ENCODE results near the gene PTGDS. TPM values are rescaled to one million over a fixed set of nuclear protein-coding genes. Genes with fewer than 3 reads are reported as not detected.

PTGDS gene
- total RNA-seq, 1 donor from 2014 or later: not detected

DNA sequence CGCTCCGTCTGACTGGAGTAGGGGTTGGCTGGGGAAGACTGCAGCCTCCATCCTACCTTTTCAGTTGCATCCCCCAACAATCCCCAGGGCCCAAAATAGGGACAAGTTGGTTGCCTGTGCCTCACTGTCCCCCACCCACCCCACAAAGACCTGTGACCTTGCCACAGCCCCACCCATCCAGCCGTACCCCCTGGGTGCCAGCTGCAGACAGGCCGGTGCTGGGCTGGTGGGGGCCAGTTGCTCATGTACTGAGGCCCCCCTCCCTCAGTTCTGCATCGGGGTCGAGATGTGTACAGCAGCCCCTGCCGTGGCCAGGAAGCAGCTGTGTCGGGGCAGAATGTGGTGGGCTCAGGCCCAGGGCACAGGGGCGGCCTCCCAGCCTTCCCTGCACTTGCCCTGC, 5.9 kb downstream of the PTGDS start:
- no peak for DNase-seq
- TF ChIP-seq, protein P1, sequence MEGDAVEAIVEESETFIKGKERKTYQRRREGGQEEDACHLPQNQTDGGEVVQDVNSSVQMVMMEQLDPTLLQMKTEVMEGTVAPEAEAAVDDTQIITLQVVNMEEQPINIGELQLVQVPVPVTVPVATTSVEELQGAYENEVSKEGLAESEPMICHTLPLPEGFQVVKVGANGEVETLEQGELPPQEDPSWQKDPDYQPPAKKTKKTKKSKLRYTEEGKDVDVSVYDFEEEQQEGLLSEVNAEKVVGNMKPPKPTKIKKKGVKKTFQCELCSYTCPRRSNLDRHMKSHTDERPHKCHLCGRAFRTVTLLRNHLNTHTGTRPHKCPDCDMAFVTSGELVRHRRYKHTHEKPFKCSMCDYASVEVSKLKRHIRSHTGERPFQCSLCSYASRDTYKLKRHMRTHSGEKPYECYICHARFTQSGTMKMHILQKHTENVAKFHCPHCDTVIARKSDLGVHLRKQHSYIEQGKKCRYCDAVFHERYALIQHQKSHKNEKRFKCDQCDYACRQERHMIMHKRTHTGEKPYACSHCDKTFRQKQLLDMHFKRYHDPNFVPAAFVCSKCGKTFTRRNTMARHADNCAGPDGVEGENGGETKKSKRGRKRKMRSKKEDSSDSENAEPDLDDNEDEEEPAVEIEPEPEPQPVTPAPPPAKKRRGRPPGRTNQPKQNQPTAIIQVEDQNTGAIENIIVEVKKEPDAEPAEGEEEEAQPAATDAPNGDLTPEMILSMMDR (IDR thresholded peaks at IDR 0.05; ENCODE audit: partially characterized antibody, unreplicated experiment): no peak
- Mint-ChIP-seq H3K4me3 (ENCODE audit: unreplicated experiment) (no peak overlapping the region), H3K36me3 (ENCODE audit: unreplicated experiment) (no peaks in the 10 kb centered on the region), H3K9me3 (ENCODE audit: unreplicated experiment) (peaks cover 10% of the 10 kb centered on the region), H3K4me1 (ENCODE audit: low read depth, unreplicated experiment) (peaks cover 4% of the 10 kb centered on the region), H3K27ac (ENCODE audit: unreplicated experiment) (no peak overlapping the region), H3K27me3 (ENCODE audit: unreplicated experiment) (peaks cover 14% of the 10 kb centered on the region)

GRCh38 chr9:136983656-136984314, 6.5 kb downstream of the PTGDS start:
- peaks cover 14% of the 10 kb centered on the region for H3K27me3 Mint-ChIP-seq (ENCODE audit: unreplicated experiment)

DNA sequence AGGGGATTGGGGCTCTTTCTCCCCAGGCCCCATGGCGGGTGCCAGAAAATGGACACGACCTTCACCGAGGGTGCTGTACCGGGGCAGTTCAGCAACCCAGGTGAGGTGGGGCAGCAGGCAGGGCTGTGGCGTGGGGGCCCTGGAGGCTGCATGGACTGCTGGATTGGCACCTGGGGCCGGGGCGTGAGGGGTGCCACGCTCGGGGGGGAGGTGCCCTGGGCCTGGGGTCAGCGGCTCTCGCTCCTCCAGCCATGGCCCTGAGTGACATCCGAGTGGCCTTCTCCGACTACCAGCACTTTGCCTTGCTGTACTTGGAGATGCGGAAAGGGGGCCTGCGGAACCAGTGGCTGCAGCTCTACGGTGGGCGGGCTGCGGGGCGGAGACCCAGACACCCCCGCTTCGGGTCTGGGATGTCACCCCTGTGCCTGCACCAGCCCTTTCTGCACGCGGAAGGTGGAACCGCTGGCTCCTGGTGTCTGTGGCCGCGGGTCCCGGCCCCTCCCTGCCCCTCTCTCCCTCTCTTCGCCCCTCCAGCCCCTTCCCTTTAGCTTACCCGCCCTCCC, 7.2 kb downstream of the PTGDS start:
- Mint-ChIP-seq H3K27me3 (ENCODE audit: unreplicated experiment) (peaks cover 18% of the 10 kb centered on the region), H3K9me3 (ENCODE audit: unreplicated experiment) (peaks cover 10% of the 10 kb centered on the region), H3K4me3 (ENCODE audit: unreplicated experiment) (no peak overlapping the region), H3K4me1 (ENCODE audit: low read depth, unreplicated experiment) (peaks cover 4% of the 10 kb centered on the region), H3K36me3 (ENCODE audit: unreplicated experiment) (no peaks in the 10 kb centered on the region), H3K27ac (ENCODE audit: unreplicated experiment) (no peak overlapping the region)
- DNase-seq: peak; percentile 21
- TF ChIP-seq, protein P1 (IDR thresholded peaks at IDR 0.05; ENCODE audit: partially characterized antibody, unreplicated experiment): no peak

More at GRCh38 chr9:136983656-136984314, 6.5 kb downstream of the PTGDS start:
- Mint-ChIP-seq H3K9me3 (ENCODE audit: unreplicated experiment) (peaks cover 10% of the 10 kb centered on the region), H3K27ac (ENCODE audit: unreplicated experiment) (no peak overlapping the region), H3K4me1 (ENCODE audit: low read depth, unreplicated experiment) (peaks cover 4% of the 10 kb centered on the region), H3K4me3 (ENCODE audit: unreplicated experiment) (peak overlapping the region; percentile 43), H3K36me3 (ENCODE audit: unreplicated experiment) (no peaks in the 10 kb centered on the region)
- peak; percentile 51 for DNase-seq
- TF ChIP-seq, protein P1 (IDR thresholded peaks at IDR 0.05; ENCODE audit: partially characterized antibody, unreplicated experiment): no peak

DNA sequence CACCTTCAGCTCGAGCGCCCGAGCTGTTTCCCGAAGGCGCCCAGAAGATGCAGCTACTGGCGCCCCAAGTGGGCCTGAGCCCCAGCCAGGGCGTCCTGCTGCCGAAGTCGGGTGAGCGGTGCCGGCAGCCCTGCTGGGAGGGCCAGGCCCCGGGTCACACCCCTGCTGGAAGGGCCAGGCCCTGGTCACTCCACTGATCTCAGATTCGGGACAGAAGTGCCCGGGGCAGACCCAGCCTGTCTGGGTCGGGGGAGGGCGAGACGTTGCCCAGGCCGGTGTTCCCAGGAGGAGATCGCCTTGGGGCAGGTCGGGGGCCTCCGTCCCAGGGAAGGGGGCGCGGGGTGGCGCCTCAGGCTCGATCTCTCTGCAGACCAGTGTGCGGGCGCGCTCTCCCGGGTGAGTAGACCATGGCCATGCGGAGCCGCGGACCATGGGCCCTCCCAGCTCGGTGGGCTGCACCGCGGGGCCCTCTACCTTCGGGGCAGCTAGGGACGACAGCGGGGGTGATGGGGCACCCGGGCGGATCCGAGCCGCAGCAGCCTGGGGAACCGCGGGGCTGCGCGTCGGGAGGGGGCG, 7.8 kb downstream of the PTGDS start:
- DNase-seq: peak; percentile 24
- H3K4me1 Mint-ChIP-seq (ENCODE audit: low read depth, unreplicated experiment): peaks cover 4% of the 10 kb centered on the region
- no peaks in the 10 kb centered on the region for H3K36me3 Mint-ChIP-seq (ENCODE audit: unreplicated experiment)
- no peak overlapping the region for H3K4me3 Mint-ChIP-seq (ENCODE audit: unreplicated experiment)
- H3K27me3 Mint-ChIP-seq (ENCODE audit: unreplicated experiment): peaks cover 18% of the 10 kb centered on the region
- H3K9me3 Mint-ChIP-seq (ENCODE audit: unreplicated experiment): peaks cover 10% of the 10 kb centered on the region
- no peak overlapping the region for H3K27ac Mint-ChIP-seq (ENCODE audit: unreplicated experiment)
- TF ChIP-seq, protein P1 (IDR thresholded peaks at IDR 0.05; ENCODE audit: partially characterized antibody, unreplicated experiment): no peak

- H3K4me3 Mint-ChIP-seq (ENCODE audit: unreplicated experiment): no peak overlapping the region
- peaks cover 5% of the 10 kb centered on the region for H3K36me3 Mint-ChIP-seq (ENCODE audit: unreplicated experiment)
- no peak overlapping the region for H3K27ac Mint-ChIP-seq (ENCODE audit: unreplicated experiment)
- DNase-seq: peak; percentile 22
- peaks cover 5% of the 10 kb centered on the region for H3K4me1 Mint-ChIP-seq (ENCODE audit: low read depth, unreplicated experiment)
- TF ChIP-seq, protein P1 (IDR thresholded peaks at IDR 0.05; ENCODE audit: partially characterized antibody, unreplicated experiment): no peak
- H3K9me3 Mint-ChIP-seq (ENCODE audit: unreplicated experiment): peaks cover 11% of the 10 kb centered on the region
- H3K27me3 Mint-ChIP-seq (ENCODE audit: unreplicated experiment): peaks cover 23% of the 10 kb centered on the region
Measured at GRCh38 chr9:136985853-136986252, 8.5 kb downstream of the PTGDS start.

Data from glutamatergic neuron (in vitro differentiated cells).